Fibroblast of lung (primary cell): Measurements from ENCODE around the gene YIPF2.

Source experiments
- EZH2 ChIP-seq: IDR thresholded peaks from 2 replicates; pipeline ENCODE4 v1.5.1; 2012; ENCODE audit warnings: low read length, control low read depth, mild to moderate bottlenecking; ENCODE audit errors: missing control alignments
- TF ChIP-seq, protein P1 (sequence below), 2 donors: IDR thresholded peaks in 1 of 2; conservative IDR thresholded peaks in 1 of 2; 1 replicate in 1 of 2; 2 replicates in 1 of 2; pipeline ENCODE4 v1.5.1; 2011 to 2012; ENCODE audit warnings: low read length in 2 of 2, control low read depth in 1 of 2, inconsistent platforms in 1 of 2, low read depth in 1 of 2, mild to moderate bottlenecking in 1 of 2

- TF ChIP-seq, protein P1, sequence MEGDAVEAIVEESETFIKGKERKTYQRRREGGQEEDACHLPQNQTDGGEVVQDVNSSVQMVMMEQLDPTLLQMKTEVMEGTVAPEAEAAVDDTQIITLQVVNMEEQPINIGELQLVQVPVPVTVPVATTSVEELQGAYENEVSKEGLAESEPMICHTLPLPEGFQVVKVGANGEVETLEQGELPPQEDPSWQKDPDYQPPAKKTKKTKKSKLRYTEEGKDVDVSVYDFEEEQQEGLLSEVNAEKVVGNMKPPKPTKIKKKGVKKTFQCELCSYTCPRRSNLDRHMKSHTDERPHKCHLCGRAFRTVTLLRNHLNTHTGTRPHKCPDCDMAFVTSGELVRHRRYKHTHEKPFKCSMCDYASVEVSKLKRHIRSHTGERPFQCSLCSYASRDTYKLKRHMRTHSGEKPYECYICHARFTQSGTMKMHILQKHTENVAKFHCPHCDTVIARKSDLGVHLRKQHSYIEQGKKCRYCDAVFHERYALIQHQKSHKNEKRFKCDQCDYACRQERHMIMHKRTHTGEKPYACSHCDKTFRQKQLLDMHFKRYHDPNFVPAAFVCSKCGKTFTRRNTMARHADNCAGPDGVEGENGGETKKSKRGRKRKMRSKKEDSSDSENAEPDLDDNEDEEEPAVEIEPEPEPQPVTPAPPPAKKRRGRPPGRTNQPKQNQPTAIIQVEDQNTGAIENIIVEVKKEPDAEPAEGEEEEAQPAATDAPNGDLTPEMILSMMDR (conservative IDR thresholded peaks at IDR 0.05 in 1 of 2, IDR thresholded peaks at IDR 0.05 in 1 of 2; ENCODE audit: low read depth in 1 of 2, low read length in 2 of 2) = no peak
- no peak for TF ChIP-seq EZH2
Measured at GRCh38 chr19:10889880-10890279, 38.6 kb downstream of the YIPF2 start.
